Endodermal cell (in vitro differentiated cells): ENCODE measurements around the gene VWC2. TPM values are rescaled to one million over a fixed set of nuclear protein-coding genes. Genes with fewer than 3 reads are reported as not detected.

ENCODE experiments used
- DNase-seq: peaks from one replicate; pipeline ENCODE4 v3.0.0-alpha.2; 2017
- H3K27ac ChIP-seq: 2 replicates; pipeline ENCODE4 v1.5.1; 2013; ENCODE audit warnings: mild to moderate bottlenecking, low read depth, low read length, moderate library complexity
- H3K27me3 ChIP-seq: 2 replicates; pipeline ENCODE4 v1.6.1; 2013; ENCODE audit warnings: mild to moderate bottlenecking, low read length, moderate library complexity; ENCODE audit not compliant: insufficient read depth, control insufficient read depth, poor library complexity, severe bottlenecking
- H3K36me3 ChIP-seq: 2 replicates; pipeline ENCODE4 v1.7.0; 2013; ENCODE audit warnings: mild to moderate bottlenecking, low read length, moderate library complexity; ENCODE audit not compliant: control insufficient read depth, insufficient read depth
- H3K4me1 ChIP-seq: one replicate; pipeline ENCODE4 v1.7.0; 2013; ENCODE audit warnings: low read length; ENCODE audit not compliant: control insufficient read depth, insufficient read depth
- H3K4me3 ChIP-seq: 2 replicates; pipeline ENCODE4 v1.5.1; 2013; ENCODE audit warnings: mild to moderate bottlenecking, low read length, moderate library complexity
- H3K9ac ChIP-seq: 2 replicates; pipeline ENCODE4 v1.6.1; 2013; ENCODE audit warnings: mild to moderate bottlenecking, low read length, moderate library complexity; ENCODE audit not compliant: poor library complexity, severe bottlenecking; ENCODE audit errors: extremely low read depth
- H3K9me3 ChIP-seq: 2 replicates; pipeline ENCODE4 v1.6.1; 2013; ENCODE audit warnings: mild to moderate bottlenecking, low read length, moderate library complexity; ENCODE audit not compliant: control insufficient read depth
- H3K27ac Mint-ChIP-seq: 2 replicates; pipeline ENCODE4 v1.8.0; 2020; ENCODE audit warnings: mixed read lengths
- H3K27me3 Mint-ChIP-seq: 2 replicates; pipeline ENCODE4 v1.8.0; 2021; ENCODE audit warnings: mild to moderate bottlenecking, mixed read lengths; ENCODE audit not compliant: insufficient read depth
- H3K36me3 Mint-ChIP-seq: 2 replicates; pipeline ENCODE4 v1.8.0; 2020; ENCODE audit warnings: low read depth, mixed read lengths
- H3K4me1 Mint-ChIP-seq: 2 replicates; pipeline ENCODE4 v1.8.0; 2020; ENCODE audit warnings: mixed read lengths
- H3K4me3 Mint-ChIP-seq: 2 replicates; pipeline ENCODE4 v1.8.0; 2020; ENCODE audit warnings: mild to moderate bottlenecking, moderate library complexity, mixed read lengths
- H3K9me3 Mint-ChIP-seq: 2 replicates; pipeline ENCODE4 v1.8.0; 2020; ENCODE audit warnings: mild to moderate bottlenecking, mixed read lengths
- CTCF ChIP-seq: fragments of 200-600 bp; sonication (generic); conservative IDR thresholded peaks from 2 replicates; pipeline ENCODE4 v1.5.0; 2021; ENCODE audit warnings: antibody characterized with exemption, mild to moderate bottlenecking
- WGBS, 2 experiments: methylation state at CpG; one replicate each; pipeline versions ENCODE4 v1.1.5 to v1.1.7; 2013; ENCODE audit warnings: missing lambda C conversion rate in 2 of 2, mixed read lengths in 1 of 2; ENCODE audit not compliant: insufficient coverage in 1 of 2, insufficient read length in 1 of 2; 5-methylcytosine and 5-hydroxymethylcytosine counted together
- total RNA-seq, 2 donors: library from RNA; stranded (reverse); fragmentation: NEBNext Ultra II Directional in 1 of 2; extraction: Animal tissue kit (Norgen Biotek cat#: 25700) in 1 of 2; gene quantifications; 2 replicates in 1 of 2; 3 replicates in 1 of 2; pipeline ENCODE4 v1.2.1, GENCODE V29; 2021

VWC2 gene
- total RNA-seq, 2 donors from 2014 or later = not detected

- H3K27ac ChIP-seq = no peak overlapping the region
- 81 to 83% methylated on average over 10 of the region's 10 CpGs for WGBS, 2 experiments
- DNase-seq = peak; percentile 48
These were observed 92.8 kb downstream of the VWC2 start for GRCh38 chr7:49866076-49866735.

GRCh38 chr7:49866910-49867309, 93.5 kb downstream of the VWC2 start:
- H3K27ac Mint-ChIP-seq = no peak overlapping the region
- H3K4me1 Mint-ChIP-seq = peaks cover 20% of the 10 kb centered on the region
- Histone ChIP-seq H3K27ac (no peak overlapping the region), H3K9ac (no peak overlapping the region), H3K4me1 (peaks cover 16% of the 10 kb centered on the region), H3K36me3 (no peaks in the 10 kb centered on the region), H3K27me3 (no peaks in the 10 kb centered on the region), H3K4me3 (no peak overlapping the region), H3K9me3 (no peaks in the 10 kb centered on the region)
- H3K4me3 Mint-ChIP-seq = no peak overlapping the region
- no peak for DNase-seq
- no peak for TF ChIP-seq CTCF
- no peaks in the 10 kb centered on the region for H3K36me3 Mint-ChIP-seq
- WGBS, 2 experiments = 70 to 81% methylated on average over 3 to 5 of the region's 5 CpGs
- peaks cover 3% of the 10 kb centered on the region for H3K27me3 Mint-ChIP-seq
- peaks cover 2% of the 10 kb centered on the region for H3K9me3 Mint-ChIP-seq

More at GRCh38 chr7:49866076-49866735, 92.8 kb downstream of the VWC2 start:
- no peak for TF ChIP-seq CTCF
- Histone ChIP-seq H3K36me3 (no peaks in the 10 kb centered on the region), H3K9ac (no peak overlapping the region), H3K4me1 (peaks cover 16% of the 10 kb centered on the region), H3K4me3 (no peak overlapping the region), H3K27me3 (no peaks in the 10 kb centered on the region), H3K9me3 (no peaks in the 10 kb centered on the region)
- Mint-ChIP-seq H3K36me3 (no peaks in the 10 kb centered on the region), H3K4me3 (no peak overlapping the region), H3K4me1 (peaks cover 20% of the 10 kb centered on the region), H3K9me3 (peaks cover 2% of the 10 kb centered on the region), H3K27ac (no peak overlapping the region), H3K27me3 (peaks cover 3% of the 10 kb centered on the region)

GRCh38 chr7:49873420-49873819, 100.0 kb downstream of the VWC2 start:
- H3K36me3 Mint-ChIP-seq = no peaks in the 10 kb centered on the region
- DNase-seq = no peak
- no peak overlapping the region for H3K4me3 ChIP-seq
- H3K27me3 Mint-ChIP-seq = no peaks in the 10 kb centered on the region
- WGBS, 2 experiments = 89 to 100% methylated on average over 1 of the region's 1 CpG
- no peaks in the 10 kb centered on the region for H3K27me3 ChIP-seq
- no peak overlapping the region for H3K9ac ChIP-seq
- no peak overlapping the region for H3K4me3 Mint-ChIP-seq
- no peak for TF ChIP-seq CTCF
- H3K27ac ChIP-seq = no peak overlapping the region
- H3K9me3 Mint-ChIP-seq = no peaks in the 10 kb centered on the region
- no peaks in the 10 kb centered on the region for H3K4me1 ChIP-seq
- H3K36me3 ChIP-seq = no peaks in the 10 kb centered on the region
- no peaks in the 10 kb centered on the region for H3K9me3 ChIP-seq
- H3K4me1 Mint-ChIP-seq = no peaks in the 10 kb centered on the region
- H3K27ac Mint-ChIP-seq = no peak overlapping the region
